NB4 (cell line): ENCODE measurements around the gene ALG5.

Experiments used
- MYC ChIP-seq: IDR thresholded peaks from 2 replicates; pipeline ENCODE4 v1.6.1; 2011; ENCODE audit warnings: low read depth, low read length
- POLR2A ChIP-seq: IDR thresholded peaks from 2 replicates; pipeline ENCODE4 v1.6.1; 2011; ENCODE audit warnings: mild to moderate bottlenecking; ENCODE audit not compliant: insufficient read length; ENCODE audit errors: extremely low read depth
- TF ChIP-seq, protein P1 (sequence below): IDR thresholded peaks from one replicate; pipeline ENCODE4 v1.5.1; 2012; ENCODE audit warnings: low read depth, low read length
- TF ChIP-seq, protein P2 (sequence below): IDR thresholded peaks from 2 replicates; pipeline ENCODE4 v1.6.1; 2011; ENCODE audit warnings: low read depth, low read length

DNA sequence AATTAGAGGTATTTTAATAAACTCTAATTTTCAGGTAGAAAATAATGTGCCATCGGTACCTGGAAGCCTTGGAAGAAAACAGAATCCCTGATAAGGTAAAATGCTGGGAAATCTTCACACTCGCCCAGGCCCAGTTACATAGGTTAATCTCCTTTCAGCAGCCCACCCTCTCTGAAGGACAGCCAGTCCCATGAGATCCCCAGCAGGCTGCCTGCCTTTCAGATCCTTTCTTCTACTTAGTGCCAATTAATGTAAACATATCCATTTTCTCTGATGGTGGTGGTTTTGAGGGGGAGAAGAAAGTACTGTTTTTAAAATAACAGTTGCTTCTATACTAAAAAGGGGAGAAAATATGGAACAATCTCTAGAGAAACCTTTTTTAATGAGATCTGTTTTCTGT is 91.3 kb downstream of the ALG5 start:
- TF ChIP-seq POLR2A (no peak), MYC (no peak)
- TF ChIP-seq, protein P1, sequence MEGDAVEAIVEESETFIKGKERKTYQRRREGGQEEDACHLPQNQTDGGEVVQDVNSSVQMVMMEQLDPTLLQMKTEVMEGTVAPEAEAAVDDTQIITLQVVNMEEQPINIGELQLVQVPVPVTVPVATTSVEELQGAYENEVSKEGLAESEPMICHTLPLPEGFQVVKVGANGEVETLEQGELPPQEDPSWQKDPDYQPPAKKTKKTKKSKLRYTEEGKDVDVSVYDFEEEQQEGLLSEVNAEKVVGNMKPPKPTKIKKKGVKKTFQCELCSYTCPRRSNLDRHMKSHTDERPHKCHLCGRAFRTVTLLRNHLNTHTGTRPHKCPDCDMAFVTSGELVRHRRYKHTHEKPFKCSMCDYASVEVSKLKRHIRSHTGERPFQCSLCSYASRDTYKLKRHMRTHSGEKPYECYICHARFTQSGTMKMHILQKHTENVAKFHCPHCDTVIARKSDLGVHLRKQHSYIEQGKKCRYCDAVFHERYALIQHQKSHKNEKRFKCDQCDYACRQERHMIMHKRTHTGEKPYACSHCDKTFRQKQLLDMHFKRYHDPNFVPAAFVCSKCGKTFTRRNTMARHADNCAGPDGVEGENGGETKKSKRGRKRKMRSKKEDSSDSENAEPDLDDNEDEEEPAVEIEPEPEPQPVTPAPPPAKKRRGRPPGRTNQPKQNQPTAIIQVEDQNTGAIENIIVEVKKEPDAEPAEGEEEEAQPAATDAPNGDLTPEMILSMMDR, result no peak
- TF ChIP-seq, protein P2, sequence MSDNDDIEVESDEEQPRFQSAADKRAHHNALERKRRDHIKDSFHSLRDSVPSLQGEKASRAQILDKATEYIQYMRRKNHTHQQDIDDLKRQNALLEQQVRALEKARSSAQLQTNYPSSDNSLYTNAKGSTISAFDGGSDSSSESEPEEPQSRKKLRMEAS, result no peak
